Limb (tissue), 2 donors: ENCODE data around the gene REG1B.

Experiments
- DNase-seq, 2 donors: peaks; one replicate each; pipeline ENCODE4 v3.0.0-alpha.2; 2016; ENCODE audit errors: extremely low spot score in 2 of 2

The REG1B gene, protein sequence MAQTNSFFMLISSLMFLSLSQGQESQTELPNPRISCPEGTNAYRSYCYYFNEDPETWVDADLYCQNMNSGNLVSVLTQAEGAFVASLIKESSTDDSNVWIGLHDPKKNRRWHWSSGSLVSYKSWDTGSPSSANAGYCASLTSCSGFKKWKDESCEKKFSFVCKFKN

DNA sequence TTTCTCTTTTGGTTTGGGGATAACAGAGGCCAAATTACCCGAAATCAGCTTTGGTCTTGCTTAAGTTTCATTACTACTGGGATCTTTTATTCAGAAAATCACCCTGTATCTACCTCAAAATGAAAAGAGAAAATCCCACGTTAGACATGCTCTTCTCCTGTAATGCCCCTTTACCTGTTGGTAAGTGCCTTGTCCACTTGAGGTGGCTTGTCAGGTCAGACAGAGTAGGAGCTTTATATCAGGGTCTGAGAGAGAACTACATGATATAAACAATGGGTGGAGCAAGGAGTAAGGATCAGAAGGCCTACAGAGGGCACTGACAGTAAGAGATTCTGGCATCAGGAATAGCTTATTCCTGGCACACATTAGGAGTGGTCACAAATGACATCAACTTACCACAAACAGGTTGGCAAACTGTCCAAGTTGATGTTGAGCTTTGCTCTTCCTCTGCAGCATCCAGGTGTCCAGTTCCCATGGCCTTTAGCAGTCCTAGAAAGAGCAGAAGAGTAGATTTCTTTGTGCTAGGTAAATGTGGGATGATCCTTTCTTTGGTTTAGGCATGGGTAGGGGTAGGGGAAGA lies at the start of gene REG1B:
TSS of gene REG1B (minus strand) at position 209 of the 580 bp plus-strand sequence. CDS start 381 bp downstream, outside the sequence.
- DNase-seq, result no peak

DNA sequence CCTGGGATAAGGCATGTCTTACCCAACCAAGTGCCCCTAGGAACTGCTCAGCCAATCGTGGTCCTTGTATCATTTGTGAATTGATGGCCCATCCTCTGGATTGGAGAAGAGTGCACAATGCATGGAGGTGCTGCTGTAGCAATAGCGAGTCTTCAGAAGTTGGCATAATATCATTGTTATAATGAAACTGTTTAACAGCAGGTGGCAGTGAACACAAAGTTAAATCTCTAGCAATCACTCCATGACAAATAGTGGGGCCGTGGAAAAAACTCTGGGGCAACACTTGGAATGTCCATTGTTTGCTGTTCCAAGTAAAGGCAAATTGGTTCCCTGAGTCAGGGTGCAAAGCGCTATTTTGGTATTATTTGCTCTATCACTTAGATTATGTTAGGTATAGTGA lies 43.9 kb upstream of the REG1B start:
- DNase-seq, result no peak

DNA sequence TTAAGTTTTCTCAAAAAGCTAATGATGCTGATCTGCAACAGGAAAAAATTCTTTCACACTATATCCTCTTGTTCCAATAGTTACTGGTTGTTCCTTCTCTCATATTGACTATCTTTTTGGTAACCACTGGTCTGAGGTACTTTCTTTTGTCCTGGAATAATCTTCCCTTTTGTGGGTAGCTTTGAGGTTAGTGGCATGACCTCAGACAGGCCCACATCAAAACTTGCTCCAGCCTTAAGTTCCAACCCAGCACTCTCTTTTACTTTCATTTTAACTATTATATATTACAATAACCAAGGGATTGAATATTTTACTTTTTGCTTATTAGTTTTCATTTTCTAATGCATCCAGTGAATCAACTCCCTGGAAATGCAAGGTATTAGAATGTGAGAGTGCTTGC lies 42.0 kb upstream of the REG1B start:
- no peak for DNase-seq

DNA sequence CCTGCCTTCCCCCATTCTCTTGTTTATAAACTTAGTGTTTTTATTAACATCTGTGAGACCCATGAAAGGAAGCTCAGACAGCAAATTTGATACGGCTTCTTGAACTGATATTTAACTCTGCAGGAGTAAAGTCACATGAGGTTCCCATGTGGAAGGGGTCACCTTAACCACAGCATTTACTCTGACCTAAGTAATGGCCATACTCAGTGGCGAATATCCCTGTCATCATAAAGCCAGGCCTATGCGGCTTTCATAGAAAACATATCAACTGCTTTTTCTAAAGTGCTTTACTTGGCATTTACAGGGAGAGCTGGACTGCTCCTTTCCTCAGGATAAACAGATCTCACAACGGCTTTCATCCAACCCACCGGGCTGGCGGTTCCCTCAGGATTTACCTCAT lies 41.5 kb upstream of the REG1B start:
- no peak for DNase-seq

DNA sequence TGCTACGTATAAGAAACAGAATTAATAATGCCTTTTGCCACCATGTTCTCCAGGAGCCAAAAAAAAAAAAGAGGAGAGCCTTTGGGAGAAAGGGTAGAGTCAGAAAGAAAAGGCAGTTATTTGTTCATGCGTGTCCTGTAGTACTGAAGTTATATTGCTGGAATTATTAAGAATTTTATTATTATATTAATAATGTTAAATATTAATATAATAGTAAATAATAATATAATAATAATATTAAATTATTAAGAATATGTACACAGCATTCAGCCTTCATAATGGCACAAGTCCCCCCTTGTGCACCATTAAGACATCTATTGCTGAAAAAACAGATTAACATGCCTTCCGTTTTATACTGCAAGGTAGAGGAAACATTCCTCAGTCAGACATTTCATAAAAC lies 40.6 kb upstream of the REG1B start:
- no peak for DNase-seq

DNA sequence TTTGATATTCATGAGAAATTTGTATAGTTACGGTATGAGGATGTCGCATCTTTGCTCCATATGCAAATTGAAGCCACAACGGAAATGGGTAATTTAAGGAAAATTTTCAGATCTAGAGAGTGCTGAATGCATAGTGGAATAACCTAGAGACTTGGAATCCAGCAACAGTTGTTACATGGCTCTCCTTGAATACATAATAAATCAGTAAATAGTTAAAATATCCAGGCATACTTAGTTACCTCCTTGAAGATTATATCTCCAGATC lies 37.9 kb upstream of the REG1B start:
- DNase-seq, result no peak

DNA sequence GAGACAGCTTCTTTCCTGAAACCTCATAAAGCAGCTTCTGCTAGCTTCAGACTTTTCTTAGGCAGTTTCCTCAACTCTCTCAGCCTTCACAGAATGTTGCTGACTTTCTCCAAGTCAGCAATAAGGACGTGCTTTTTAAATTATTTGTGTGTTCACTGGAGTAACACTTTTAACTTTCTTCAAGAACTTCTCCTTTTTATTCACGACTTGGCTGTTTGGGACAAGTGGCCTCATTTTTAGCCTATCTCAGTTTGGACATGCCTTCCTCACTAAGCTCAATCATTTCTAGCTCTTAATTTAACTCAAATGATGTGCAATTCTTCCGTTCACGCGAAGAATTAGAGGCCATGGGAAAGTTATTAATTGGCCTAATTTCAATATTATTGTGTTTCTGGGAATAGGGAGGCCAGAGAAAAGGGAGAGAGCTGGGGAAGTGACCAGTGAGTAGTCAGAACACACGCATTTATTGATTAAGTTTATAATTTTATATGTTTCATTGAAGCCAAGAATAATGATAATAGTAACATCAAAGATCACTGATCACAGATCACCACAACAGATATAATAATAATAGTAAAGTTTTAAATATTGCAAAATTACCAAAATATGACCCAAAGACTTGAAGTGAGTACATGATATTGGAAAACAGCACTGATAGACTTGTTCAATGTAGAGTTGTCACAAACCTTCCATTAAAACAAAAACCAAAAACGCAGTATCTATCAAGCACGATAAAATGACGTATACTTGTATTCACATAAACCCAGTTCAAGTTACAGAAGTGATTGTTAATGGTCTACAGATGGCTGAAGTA lies 37.3 kb upstream of the REG1B start:
- DNase-seq, result no peak

DNA sequence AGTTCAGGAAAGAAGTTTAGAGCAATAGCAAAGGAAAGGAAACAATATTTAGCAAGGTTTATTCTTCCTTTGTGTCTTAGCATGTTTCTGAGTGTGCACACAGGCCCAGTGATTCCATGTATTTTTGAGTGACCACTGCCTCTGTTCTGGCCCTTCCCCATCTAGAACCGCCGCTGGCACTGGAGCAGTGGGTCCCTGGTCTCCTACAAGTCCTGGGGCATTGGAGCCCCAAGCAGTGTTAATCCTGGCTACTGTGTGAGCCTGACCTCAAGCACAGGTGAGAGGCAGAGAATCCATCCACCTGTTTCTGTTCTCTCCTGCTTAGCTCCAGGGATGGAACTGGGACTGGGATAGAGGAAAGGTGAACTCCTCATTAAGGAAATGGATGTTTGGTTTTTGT lies 34.9 kb upstream of the REG1B start:
- DNase-seq, result no peak

DNA sequence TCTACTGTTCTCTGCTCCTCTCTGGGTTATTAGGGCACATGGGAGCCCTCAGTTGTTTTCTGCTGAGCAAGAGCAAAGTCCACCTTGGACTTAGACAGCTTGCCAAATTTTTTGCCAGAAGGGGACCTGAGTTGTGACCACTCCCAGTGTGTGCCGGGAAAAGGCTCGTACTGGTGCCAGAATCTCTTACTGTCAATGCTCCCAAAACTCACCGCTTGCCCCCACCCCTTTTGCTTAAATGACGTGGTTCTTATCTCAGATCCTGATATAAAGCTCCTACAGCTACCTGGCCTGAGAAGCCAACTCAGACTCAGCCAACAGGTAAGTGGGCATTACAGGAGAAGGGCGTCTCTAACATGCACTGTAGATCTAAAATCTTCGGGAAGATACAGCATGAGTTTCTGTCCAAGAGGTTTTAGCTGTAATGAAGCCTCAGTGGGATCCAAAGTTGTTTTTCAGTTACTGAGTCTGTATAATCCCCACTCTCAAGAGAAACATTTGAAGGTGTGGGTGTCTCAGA lies 32.5 kb upstream of the REG1B start, which contains the start of gene REG1A:
TSS of gene REG1A (plus strand) at position 295 of the 520 bp plus-strand sequence. CDS start 374 bp downstream, outside the sequence.
- no peak for DNase-seq

DNA sequence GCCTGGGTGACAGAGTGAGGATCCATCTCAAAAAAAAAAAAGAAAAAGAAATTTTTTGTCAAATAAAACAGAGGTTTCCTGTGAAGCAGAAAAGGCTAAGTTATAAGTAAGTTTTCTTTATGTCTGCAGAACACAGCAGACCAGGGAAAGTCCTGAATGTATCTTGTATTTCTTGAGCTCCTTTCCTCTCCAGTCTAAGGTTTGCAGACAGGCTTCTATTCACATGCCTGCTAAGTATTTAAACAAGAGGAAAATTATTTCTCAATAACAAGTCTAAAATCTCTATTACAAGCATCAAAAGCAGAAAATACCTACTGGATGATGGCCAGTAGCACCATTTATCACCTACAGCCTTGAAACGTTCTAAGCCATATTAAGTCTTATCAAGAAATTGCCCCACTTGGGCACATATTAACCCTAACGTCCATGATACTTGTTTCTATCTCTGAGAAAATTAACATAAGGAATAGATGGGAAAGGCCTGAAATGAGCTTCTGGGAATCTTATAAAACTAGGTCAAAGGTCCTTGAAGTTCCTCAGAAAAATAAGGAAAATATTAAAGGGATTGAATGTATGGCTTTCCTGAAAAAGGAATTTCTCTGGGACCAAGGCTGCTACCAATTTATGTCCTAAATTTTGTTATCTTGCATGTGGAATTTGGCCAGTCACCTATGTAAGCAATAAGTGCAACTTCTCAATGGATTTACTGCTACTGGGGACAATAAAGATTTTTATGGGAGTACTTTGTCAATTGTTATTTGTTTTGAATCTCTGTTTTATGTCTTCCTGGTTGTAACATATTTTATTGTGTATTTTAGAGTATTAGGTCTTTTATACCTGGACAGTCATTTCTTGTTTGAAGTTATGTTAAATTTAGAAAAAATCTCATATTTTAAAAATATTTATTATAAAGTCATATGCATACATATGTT lies 29.5 kb upstream of the REG1B start:
- no peak for DNase-seq

DNA sequence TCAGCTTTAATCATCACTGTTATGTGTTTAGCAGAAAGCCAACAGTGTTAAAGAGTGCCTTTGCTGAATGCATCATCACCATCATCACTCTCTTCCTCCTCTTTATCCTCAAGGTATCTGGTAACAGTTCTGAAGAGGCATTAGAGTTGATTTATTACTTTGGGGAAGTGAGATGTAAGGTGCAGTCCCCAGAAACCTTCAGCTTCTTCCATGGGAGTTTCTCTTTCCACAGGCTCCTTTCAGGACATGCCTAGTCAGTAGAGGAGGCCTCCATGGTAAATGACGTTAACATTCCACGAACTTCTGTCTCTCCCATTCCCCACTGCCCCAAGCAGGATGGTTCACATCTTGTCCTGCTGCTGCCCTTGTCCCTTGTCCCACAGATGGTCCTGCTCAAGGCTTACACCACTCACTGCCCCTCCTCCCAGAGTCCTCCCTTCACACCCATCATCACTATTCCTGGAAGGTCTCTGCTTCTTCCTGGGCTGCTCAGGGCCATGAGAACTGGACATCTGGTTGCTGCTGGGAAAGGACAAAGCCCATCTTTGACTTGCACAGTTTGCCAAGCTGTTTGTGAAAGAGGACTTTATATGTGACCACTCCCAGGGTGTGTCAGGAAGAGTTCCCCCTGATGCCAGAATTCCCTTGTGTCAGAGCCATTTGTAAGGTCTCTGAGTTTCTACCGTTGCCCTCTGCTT lies 27.2 kb upstream of the REG1B start:
- DNase-seq, result no peak

DNA sequence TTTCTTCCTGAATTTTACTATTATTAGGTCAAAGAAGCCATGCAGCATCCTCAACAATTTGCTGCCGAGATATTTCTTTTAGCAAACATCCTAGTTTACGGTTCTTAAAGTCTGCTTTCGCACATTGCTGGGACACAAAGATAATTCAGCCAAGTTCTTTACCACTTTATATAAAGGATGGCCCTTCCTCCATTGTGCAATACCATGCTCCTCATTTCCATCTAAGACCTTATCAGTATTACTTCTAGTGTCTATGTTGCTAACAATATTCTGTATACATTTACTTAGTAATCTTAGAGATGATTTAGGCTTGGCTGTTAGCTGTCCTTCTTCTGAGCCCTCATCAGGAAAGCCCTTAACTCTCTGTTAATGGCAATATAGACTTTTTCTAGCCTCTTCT lies 24.5 kb upstream of the REG1B start:
- DNase-seq, result no peak

DNA sequence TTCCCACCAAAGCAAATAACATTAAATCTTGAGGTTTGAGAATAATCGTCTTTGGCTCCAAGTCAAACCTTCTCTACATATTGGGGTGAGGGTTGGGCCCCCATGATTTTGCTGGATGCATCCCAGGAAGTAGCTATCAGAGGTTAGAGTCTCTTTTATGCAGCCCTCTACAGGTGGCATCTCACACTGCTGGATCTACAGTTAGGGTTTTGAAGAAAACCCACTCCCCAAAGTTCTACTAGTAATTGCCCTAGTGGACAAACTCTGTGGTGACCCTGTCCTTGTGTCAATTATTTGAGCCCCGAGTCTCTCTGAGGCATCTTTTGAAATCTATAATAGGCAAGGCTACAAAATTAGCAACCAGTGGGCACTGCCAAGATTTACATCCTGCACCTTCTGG lies 17.5 kb upstream of the REG1B start:
- no peak for DNase-seq

DNA sequence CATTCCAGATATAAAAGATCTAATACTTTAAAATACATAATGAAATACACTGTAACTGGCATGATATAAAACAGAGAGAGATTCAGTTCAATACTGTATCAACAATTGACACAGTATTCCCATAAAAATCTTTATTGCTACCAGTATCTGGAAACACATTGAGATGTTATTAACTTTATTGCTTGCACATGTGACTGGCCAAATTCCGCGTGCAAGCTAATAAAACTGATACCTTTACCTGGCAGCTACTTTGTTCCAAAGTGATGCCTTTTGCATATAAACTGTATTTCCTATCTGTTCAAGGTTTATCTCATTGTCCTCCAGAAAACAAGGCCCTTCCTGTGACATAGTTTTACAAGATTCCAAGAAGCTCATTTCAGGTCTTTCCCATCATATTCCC lies 15.4 kb upstream of the REG1B start:
- DNase-seq, result no peak

DNA sequence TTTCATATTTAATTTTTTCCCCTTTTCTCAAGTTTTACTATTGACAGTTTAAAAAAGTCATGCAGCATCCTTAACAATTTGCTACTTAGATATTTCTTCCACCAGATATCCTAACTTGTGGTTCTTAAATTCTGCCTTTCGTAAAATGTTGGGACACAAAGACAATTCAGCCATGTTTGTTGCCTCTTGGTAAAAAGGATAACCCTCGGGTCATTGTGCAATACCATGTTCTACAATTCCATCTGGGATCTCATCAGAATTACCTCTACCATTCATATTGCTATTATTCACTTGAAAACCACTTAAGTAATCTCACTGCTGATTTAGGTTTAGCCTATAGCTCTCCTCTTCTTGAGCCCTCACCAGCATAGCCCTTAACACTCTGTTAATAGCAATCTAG lies 13.2 kb upstream of the REG1B start:
- no peak for DNase-seq

DNA sequence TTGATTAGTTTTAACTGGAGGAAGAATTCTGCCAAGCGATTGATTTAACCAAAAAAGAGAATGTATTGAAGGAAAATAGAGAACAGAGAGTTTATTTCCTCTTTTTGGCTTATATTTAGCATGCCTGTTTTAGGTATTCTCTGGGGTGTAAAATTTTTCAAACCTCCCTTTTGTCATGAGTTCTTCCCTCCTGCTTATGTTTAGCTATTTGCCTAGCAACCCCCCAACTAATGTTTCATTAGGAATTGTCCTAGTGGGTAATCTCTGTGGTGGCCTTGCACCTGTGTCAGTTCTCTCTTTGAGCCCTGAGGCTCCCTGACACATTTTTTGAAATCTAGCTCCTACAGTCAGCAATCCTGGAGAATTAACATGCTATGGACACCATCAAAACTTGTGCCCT lies 12.5 kb upstream of the REG1B start:
- DNase-seq, result no peak

DNA sequence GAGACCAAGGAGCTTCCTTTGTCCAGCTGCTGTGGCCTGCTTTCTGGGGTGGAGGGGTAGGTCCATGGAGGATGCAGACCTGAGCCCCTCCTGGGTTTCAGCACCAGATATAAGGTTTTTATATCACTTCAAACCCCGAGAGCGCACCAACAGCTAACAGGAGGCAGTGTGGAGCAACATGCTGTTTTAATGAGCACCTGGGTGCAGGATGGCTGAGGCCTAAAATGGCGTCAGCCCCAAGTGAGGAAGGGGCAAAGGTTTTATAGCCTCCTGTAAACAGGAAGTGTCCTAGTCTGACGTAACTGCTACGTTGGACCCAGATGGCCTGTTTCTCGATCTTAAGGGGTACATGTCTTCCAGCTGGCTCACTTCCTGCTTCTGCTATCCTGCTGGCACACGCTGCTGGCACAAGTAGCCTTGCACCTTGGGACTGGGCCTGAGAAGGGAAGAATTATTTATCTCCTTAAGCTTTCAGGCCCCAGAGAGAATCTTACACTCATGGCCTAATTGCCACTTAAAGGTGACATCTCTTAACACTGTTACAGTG lies 11.4 kb upstream of the REG1B start:
- DNase-seq, result no peak

DNA sequence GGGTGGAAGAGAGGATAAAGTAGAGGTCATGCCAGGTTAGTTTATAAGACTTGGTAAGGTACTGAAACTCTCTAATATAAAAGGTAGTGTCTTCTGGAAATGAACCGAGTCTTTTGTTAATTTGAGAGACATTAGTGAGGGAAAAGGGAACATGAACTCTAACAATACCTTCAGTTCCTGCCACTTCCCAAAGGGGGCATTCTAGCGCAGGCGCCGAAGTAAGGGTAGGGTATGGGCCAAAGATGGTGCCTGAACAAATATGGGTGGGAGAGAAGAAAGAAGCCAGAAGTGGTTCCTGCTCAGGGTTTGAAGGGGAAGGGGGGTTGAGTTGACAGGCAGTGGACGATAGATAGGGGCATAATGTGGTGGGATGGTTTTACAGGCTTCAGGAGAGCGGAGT lies 10.1 kb upstream of the REG1B start:
- no peak for DNase-seq

DNA sequence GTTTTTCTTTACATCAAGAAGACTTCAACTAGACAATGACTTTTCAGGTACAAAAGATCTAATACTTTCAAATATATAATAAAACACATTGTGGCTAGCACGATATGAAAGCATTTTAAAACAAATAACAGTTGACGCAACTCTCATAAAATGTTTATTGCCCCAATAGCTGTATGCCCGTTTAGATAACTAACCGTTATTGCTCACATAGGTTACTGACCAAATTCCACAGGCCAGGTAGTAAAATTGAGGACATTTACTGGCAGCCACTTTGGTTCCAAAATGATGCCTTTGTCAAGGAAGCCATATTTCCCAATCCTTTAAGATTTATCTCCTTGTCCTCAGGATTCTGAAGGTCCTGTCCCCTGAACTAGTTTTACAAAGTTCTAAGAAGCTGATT lies 2.9 kb upstream of the REG1B start:
- DNase-seq, result no peak

DNA sequence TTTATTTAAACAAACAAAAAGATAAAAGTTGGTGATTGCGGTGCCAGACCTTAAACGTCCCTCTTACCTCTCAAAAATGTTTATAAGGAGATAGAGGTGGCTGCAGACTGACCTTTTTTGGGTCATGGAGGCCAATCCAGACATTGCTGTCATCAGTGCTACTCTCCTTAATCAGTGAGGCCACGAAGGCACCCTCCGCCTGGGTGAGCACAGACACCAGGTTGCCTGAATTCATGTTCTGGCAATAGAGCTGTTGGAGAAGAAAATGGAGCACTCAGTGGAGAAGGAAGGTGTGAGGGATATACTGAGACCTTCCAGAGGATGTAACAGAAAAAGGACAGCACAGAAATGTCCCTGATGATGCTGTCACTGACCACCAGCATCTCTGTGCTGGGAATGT lies 1.5 kb downstream of the REG1B start:
- DNase-seq, result no peak

DNA sequence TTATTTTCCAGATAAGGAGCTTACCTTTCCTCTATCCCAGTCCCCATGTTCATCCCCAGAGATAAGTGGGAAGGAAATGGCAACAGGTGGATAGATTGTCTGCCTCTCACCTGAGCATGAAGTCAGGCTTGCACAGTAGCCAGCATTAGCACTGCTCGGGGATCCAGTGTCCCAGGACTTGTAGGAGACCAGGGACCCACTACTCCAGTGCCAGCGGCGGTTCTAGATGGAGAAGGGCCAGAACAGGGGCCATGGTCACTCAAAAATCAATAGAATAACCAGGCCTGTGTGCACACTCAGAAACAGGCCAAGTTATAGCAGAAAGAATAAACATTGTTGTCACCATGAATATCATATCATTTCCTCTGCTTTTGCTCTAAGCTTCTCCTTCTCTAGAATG lies 2.4 kb downstream of the REG1B start:
- no peak for DNase-seq
